Neural cell (in vitro differentiated cells): Measurements from ENCODE around the gene SUSD3.

Source experiments
- CTCF ChIP-seq: fragments of 450-650 bp; IDR thresholded peaks from 2 replicates; pipeline ENCODE4 v1.5.1; 2014; ENCODE audit warnings: antibody characterized with exemption, mild to moderate bottlenecking, moderate library complexity; ENCODE audit not compliant: poor library complexity, severe bottlenecking
- EP300 ChIP-seq: fragments of 450-650 bp; conservative IDR thresholded peaks from 2 replicates; pipeline ENCODE4 v1.6.1; 2014; ENCODE audit warnings: antibody characterized with exemption, mild to moderate bottlenecking, moderate library complexity; ENCODE audit not compliant: poor library complexity, severe bottlenecking
- EZH2 ChIP-seq: fragments of 200-600, 300-800 bp; shearing (Covaris generic), sonication (generic); IDR thresholded peaks from 2 replicates; pipeline ENCODE4 v1.6.1; 2014; ENCODE audit warnings: antibody characterized with exemption, low read length, borderline replicate concordance, mild to moderate bottlenecking; ENCODE audit not compliant: insufficient read depth, poor library complexity, severe bottlenecking
- POLR2AphosphoS5 ChIP-seq: IDR thresholded peaks from 2 replicates; pipeline ENCODE4 v1.6.1; 2012
- REST ChIP-seq: IDR thresholded peaks from 2 replicates; pipeline ENCODE4 v1.6.1; 2012; ENCODE audit warnings: borderline replicate concordance
- SMC3 ChIP-seq: fragments of 450-650 bp; conservative IDR thresholded peaks from 2 replicates; pipeline ENCODE4 v1.6.1; 2014; ENCODE audit warnings: antibody characterized with exemption, mild to moderate bottlenecking, moderate library complexity; ENCODE audit not compliant: poor library complexity
- TAF1 ChIP-seq: IDR thresholded peaks from 2 replicates; pipeline ENCODE4 v1.6.1; 2012; ENCODE audit warnings: low read depth

DNA sequence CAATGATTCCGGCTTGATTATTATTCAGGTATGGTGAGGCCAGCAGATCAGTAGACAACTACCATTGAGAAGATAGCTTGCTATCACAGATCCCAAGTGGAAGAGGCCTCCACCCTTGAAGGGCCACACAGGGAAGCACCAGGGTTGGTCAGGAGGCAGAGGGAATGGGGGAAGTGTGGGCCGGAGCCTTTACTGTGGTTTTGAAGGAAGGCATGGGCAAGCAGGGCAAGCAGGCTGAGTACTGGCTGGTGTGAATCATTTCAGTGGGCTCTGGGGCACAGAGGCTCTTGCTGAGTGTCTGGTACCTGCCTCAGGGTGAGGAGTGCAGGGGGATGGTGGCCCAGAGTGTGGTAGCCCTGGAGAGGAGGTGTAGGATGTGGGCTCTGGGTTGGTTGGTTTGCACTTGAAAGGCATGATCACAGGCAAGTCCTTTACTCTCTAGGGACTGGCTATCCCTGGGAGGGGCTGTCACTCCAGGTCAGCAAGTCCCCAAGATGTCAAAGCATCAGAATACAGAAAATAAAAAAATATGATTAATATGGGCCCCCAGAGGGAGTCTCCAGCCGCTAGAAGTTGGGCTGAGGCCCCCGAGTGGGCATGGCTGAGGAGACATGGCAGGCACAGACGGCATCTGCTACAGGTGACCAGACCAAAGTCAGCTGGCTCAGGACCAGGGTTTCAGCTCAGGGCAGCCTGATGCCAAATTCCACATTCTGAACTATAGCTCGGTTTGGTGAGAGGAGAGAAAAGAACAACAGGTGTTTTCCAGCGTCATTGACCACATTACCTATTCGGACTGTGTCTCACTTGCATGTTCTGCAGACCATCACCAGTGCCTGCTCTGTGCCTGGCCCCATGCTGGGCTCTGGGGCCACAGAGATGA is 9.7 kb upstream of the SUSD3 start:
- no peak for TF ChIP-seq POLR2AphosphoS5
- no peak for TF ChIP-seq CTCF
- TF ChIP-seq EP300, result no peak
- no peak for TF ChIP-seq SMC3
- no peak for TF ChIP-seq EZH2
- no peak for TF ChIP-seq REST
- TF ChIP-seq TAF1, result no peak
